ENCODE results near the gene SRGAP2C. TPM values are rescaled to one million over a fixed set of nuclear protein-coding genes. Genes with fewer than 3 reads are reported as not detected.
"Not testable (repeated sequence)": the region's sequence is repeated elsewhere in the genome, so short reads cannot be mapped to it uniquely, and the experiment has no call there.

The SRGAP2C gene
- total and polyA plus RNA-seq, 10 donors: 2.6 to 78.6 (median 32.5) TPM

- H3K4me3 ChIP-seq; H3K27me3 ChIP-seq (replicated peaks in 1 of 7); H3K9me3 ChIP-seq; H3K4me1 ChIP-seq; DNase-seq; intact Hi-C loops (cut with DNase I; ENCODE audit: low total_unique reads); H3K27ac ChIP-seq; H3K36me3 ChIP-seq: not testable (repeated sequence)
- 81 to 99% (median 94%) methylated on average over 3 of the region's 3 CpGs for WGBS, 5 donors
Observed at GRCh38 chr1:121438862-121439261, 254.1 kb downstream of the SRGAP2C start.

GRCh38 chr1:121440993-121441392 is 256.2 kb downstream of the SRGAP2C start:
- Histone ChIP-seq H3K27ac (no peak overlapping the region), H3K4me3 (no peak overlapping the region), H3K9me3 (peaks cover 0 to 8% (median 0%) of the 10 kb centered on the region in 8 donors), H3K4me1 (peaks cover 0 to 4% (median 0%) of the 10 kb centered on the region in 6 donors), H3K27me3 (replicated peaks in 1 of 7) (no peaks in the 10 kb centered on the region), H3K36me3 (no peaks in the 10 kb centered on the region)
- TF ChIP-seq CTCF (IDR thresholded peaks at IDR 0.05 in 8 of 11, conservative IDR thresholded peaks at IDR 0.05 in 3 of 11) (no peak), POLR2AphosphoS5 (IDR thresholded peaks at IDR 0.05) (no peak), POLR2A (IDR thresholded peaks at IDR 0.05) (no peak)
- DNase-seq: no peak
- WGBS, 5 donors: 92 to 98% (median 97%) methylated on average over 4 of the region's 4 CpGs
- intact Hi-C loops (cut with DNase I; ENCODE audit: low total_unique reads): no loop called here

Small RNA genes within 50 kb of the gene (small RNA-seq; reads per million reads assigned to genes)
- 0 reads per million in 4 donors for gene AC243994.1

Other genes with a start within 250 kb of the SRGAP2C start
- gene FAM72B, start 635 bp upstream of the SRGAP2C start, total RNA-seq: 1 to 10 TPM; 1.4 to 6.2 (median 2.5) TPM
- gene FAM72B, start 635 bp upstream of the SRGAP2C start, polyA plus RNA-seq: 1 to 10 TPM; 1.5 to 3.8 (median 2.6) TPM

Data from spleen (tissue), 11 donors.